ENCODE results near the gene HSDL2.

DNA sequence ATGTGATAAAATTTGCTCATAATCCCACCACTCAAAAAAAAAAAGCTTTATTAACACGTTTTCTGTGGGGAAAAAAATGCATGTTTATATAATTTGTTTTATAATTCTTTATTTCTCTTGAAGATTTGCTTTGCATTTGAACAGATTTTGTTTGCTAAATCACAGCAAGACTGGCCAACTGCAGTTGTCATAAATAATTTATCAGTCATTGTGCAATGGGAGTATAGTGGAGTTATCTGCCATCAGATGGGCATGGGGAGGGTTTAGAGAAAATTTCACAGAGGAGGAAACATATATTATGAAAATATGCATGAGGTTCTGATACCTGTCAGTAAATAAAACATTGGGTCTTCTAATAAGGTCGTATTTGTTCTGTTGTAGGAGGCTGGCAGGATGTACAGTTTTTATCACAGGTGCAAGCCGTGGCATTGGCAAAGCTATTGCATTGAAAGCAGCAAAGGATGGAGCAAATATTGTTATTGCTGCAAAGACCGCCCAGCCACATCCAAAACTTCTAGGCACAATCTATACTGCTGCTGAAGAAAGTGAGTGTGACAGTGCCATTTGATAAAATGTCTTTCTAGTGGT, 23.8 kb downstream of the HSDL2 start:
- TF ChIP-seq, protein P1, sequence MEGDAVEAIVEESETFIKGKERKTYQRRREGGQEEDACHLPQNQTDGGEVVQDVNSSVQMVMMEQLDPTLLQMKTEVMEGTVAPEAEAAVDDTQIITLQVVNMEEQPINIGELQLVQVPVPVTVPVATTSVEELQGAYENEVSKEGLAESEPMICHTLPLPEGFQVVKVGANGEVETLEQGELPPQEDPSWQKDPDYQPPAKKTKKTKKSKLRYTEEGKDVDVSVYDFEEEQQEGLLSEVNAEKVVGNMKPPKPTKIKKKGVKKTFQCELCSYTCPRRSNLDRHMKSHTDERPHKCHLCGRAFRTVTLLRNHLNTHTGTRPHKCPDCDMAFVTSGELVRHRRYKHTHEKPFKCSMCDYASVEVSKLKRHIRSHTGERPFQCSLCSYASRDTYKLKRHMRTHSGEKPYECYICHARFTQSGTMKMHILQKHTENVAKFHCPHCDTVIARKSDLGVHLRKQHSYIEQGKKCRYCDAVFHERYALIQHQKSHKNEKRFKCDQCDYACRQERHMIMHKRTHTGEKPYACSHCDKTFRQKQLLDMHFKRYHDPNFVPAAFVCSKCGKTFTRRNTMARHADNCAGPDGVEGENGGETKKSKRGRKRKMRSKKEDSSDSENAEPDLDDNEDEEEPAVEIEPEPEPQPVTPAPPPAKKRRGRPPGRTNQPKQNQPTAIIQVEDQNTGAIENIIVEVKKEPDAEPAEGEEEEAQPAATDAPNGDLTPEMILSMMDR (IDR thresholded peaks at IDR 0.05): no peak
- no peak for TF ChIP-seq POLR2A (IDR thresholded peaks at IDR 0.05)
